WERI-Rb-1 (cell line): ENCODE results near the gene FFAR1.

ENCODE experiments used
- DNase-seq: peaks from one replicate; pipeline ENCODE4 v3.0.0-alpha.2; 2020
- H3K27ac ChIP-seq: fragments of 250-450 bp; sonication (Bioruptor Pico); 2 replicates; pipeline ENCODE4 v1.5.1; 2020; ENCODE audit warnings: mild to moderate bottlenecking, moderate library complexity
- H3K27me3 ChIP-seq: fragments of 250-450 bp; sonication (Bioruptor Pico); 2 replicates; pipeline ENCODE4 v1.5.1; 2021; ENCODE audit warnings: mild to moderate bottlenecking, low read depth, moderate library complexity; ENCODE audit not compliant: insufficient read depth, severe bottlenecking
- H3K36me3 ChIP-seq: fragments of 250-450 bp; sonication (Bioruptor Pico); 2 replicates; pipeline ENCODE4 v1.5.1; 2020; ENCODE audit warnings: mild to moderate bottlenecking, moderate library complexity
- H3K4me3 ChIP-seq: 2 replicates; pipeline ENCODE4 v1.5.1; 2011; ENCODE audit warnings: low read depth, mild to moderate bottlenecking, control low read depth, low read length
- H3K9me3 ChIP-seq: fragments of 250-450 bp; sonication (Bioruptor Pico); 2 replicates; pipeline ENCODE4 v1.5.1; 2021; ENCODE audit warnings: mild to moderate bottlenecking, moderate library complexity; ENCODE audit not compliant: severe bottlenecking
- TF ChIP-seq, protein P1 (sequence below): IDR thresholded peaks from 2 replicates; pipeline ENCODE4 v1.5.1; 2011; ENCODE audit warnings: low read depth, mild to moderate bottlenecking, control low read depth, inconsistent platforms, low read length

The FFAR1 gene

DNA sequence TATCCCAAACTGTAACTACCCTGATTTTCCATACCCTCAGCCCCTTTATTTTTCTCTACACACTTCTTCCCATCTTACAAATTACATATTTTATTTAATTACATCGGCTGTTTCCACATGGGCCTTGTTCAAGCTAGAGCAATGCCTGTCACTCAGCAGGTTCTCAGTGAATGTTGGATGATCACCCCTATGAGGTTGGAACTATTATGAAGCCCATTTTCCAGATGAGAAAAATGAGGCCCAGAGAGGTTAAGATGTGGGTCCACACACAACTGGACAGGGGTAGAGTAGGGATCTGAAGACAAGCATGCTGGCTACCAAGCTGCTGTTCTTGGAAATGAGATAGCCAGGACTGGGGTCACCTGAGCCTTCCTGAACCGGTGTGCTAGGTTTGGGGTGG lies 45.7 kb upstream of the FFAR1 start:
- H3K4me3 ChIP-seq = no peak overlapping the region
- TF ChIP-seq, protein P1, sequence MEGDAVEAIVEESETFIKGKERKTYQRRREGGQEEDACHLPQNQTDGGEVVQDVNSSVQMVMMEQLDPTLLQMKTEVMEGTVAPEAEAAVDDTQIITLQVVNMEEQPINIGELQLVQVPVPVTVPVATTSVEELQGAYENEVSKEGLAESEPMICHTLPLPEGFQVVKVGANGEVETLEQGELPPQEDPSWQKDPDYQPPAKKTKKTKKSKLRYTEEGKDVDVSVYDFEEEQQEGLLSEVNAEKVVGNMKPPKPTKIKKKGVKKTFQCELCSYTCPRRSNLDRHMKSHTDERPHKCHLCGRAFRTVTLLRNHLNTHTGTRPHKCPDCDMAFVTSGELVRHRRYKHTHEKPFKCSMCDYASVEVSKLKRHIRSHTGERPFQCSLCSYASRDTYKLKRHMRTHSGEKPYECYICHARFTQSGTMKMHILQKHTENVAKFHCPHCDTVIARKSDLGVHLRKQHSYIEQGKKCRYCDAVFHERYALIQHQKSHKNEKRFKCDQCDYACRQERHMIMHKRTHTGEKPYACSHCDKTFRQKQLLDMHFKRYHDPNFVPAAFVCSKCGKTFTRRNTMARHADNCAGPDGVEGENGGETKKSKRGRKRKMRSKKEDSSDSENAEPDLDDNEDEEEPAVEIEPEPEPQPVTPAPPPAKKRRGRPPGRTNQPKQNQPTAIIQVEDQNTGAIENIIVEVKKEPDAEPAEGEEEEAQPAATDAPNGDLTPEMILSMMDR = no peak

DNA sequence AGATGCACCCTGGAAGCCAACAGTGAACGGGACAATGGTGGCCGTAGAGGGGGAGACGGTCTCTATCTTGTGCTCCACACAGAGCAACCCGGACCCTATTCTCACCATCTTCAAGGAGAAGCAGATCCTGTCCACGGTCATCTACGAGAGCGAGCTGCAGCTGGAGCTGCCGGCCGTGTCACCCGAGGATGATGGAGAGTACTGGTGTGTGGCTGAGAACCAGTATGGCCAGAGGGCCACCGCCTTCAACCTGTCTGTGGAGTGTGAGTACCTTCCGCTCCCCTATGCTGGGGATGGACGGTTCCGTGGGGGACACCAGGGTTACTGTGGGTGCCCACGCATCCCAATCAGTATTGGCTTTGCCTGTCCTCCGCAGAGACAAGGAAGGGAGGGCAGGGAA lies 45.3 kb upstream of the FFAR1 start:
- Histone ChIP-seq H3K27me3 (no peaks in the 10 kb centered on the region), H3K9me3 (no peaks in the 10 kb centered on the region), H3K36me3 (no peaks in the 10 kb centered on the region), H3K27ac (no peak overlapping the region), H3K4me3 (no peak overlapping the region)
- DNase-seq = no peak
- TF ChIP-seq, protein P1 = no peak

More for the DNA sequence above, 45.7 kb upstream of the FFAR1 start:
- DNase-seq = no peak
- no peaks in the 10 kb centered on the region for H3K9me3 ChIP-seq
- H3K27ac ChIP-seq = no peak overlapping the region
- H3K36me3 ChIP-seq = no peaks in the 10 kb centered on the region
- H3K27me3 ChIP-seq = no peaks in the 10 kb centered on the region

DNA sequence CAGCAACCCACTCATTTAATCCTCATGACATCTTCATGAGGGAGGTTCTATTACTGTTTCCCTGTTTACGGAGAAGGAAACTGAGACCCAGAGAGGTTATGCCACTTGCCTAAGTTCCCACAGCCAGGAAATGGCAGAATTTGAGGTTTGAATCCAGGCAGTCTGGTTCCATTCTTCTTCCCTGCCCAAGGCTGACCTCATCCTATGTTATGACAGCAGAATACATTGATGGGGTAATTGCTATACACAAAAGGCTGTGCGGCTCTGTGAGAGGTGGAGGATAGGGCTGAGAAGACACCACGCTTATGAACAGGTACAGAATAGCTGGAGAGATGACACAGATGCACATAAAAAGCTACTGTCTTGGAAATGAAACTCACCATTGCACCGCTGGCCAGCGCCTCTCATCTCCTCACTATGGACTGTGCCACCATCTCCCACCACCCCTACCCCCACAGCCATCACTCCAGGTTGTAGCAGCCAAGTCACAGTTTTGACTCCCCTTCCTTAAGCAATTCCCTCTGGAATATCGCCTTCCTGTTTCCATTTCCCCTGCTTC lies 44.3 kb upstream of the FFAR1 start:
- no peaks in the 10 kb centered on the region for H3K36me3 ChIP-seq
- no peak overlapping the region for H3K27ac ChIP-seq
- no peaks in the 10 kb centered on the region for H3K27me3 ChIP-seq
- TF ChIP-seq, protein P1 = no peak
- H3K9me3 ChIP-seq = no peaks in the 10 kb centered on the region
- no peak overlapping the region for H3K4me3 ChIP-seq
- DNase-seq = no peak

DNA sequence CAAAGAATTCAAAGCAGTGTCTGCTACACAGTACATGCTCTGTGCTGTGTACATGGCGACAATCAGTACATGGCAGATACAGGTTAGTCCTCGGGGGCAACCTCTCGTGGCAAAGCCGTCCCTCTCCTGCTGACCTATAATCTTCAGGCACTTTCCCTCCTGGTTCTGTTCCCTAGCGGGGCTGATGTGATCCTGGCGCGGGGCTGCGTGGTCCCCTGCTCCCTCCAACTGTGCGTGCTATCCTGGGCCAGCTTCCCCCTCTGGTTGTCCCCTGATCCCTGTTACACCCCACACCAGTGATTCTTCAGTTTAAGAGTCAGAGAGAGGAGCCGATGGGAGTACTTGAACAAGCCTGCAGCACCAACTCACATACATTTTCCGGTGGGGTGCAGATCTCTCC lies 43.7 kb upstream of the FFAR1 start:
- Histone ChIP-seq H3K4me3 (no peak overlapping the region), H3K9me3 (no peaks in the 10 kb centered on the region), H3K36me3 (no peaks in the 10 kb centered on the region), H3K27ac (no peak overlapping the region), H3K27me3 (no peaks in the 10 kb centered on the region)
- DNase-seq = no peak
- TF ChIP-seq, protein P1 = no peak

DNA sequence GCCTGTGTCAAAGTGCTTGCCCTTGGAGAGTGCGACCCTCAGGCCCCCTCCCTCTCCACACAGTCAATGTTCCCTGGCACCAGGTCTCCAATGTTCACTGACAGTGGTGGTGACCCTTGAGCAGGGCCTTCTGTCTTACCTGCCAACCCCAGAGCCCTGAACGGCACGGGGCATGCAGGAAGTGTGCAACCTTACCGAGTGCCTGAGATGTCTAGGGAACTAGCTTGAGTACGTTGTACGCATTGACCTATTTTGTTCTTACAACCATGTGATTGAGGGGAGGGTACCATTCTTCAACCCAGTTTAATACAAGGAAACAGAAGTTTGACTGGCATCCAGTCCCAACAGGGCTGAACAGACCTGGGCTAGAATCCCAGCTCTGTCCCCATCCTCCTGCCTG lies 42.5 kb upstream of the FFAR1 start:
- H3K9me3 ChIP-seq = no peaks in the 10 kb centered on the region
- no peak overlapping the region for H3K27ac ChIP-seq
- TF ChIP-seq, protein P1 = no peak
- no peaks in the 10 kb centered on the region for H3K36me3 ChIP-seq
- DNase-seq = no peak
- no peak overlapping the region for H3K4me3 ChIP-seq
- H3K27me3 ChIP-seq = no peaks in the 10 kb centered on the region
